Neural cell (in vitro differentiated cells): ENCODE results near the gene CXCL13.

Experiments used
- CTCF ChIP-seq: fragments of 450-650 bp; IDR thresholded peaks from 2 replicates; pipeline ENCODE4 v1.5.1; 2014; ENCODE audit warnings: antibody characterized with exemption, mild to moderate bottlenecking, moderate library complexity; ENCODE audit not compliant: poor library complexity, severe bottlenecking
- EZH2 ChIP-seq: fragments of 200-600, 300-800 bp; shearing (Covaris generic), sonication (generic); IDR thresholded peaks from 2 replicates; pipeline ENCODE4 v1.6.1; 2014; ENCODE audit warnings: antibody characterized with exemption, low read length, borderline replicate concordance, mild to moderate bottlenecking; ENCODE audit not compliant: insufficient read depth, poor library complexity, severe bottlenecking
- MXI1 ChIP-seq: fragments of 450-650 bp; conservative IDR thresholded peaks from 2 replicates; pipeline ENCODE4 v1.6.1; 2014; ENCODE audit warnings: antibody characterized with exemption, mild to moderate bottlenecking; ENCODE audit not compliant: poor library complexity, severe bottlenecking
- RAD21 ChIP-seq: fragments of 450-650 bp; conservative IDR thresholded peaks from 2 replicates; pipeline ENCODE4 v1.6.1; 2014; ENCODE audit warnings: antibody characterized with exemption, mild to moderate bottlenecking, moderate library complexity

GRCh38 chr4:77621254-77621653 lies 15.6 kb downstream of the CXCL13 start:
- TF ChIP-seq CTCF (no peak), EZH2 (no peak), RAD21 (no peak), MXI1 (no peak)
